ENCODE results near the gene B2M.
"Not testable (repeated sequence)": the region's sequence is repeated elsewhere in the genome, so short reads cannot be mapped to it uniquely, and the experiment has no call there.

Gene B2M

DNA sequence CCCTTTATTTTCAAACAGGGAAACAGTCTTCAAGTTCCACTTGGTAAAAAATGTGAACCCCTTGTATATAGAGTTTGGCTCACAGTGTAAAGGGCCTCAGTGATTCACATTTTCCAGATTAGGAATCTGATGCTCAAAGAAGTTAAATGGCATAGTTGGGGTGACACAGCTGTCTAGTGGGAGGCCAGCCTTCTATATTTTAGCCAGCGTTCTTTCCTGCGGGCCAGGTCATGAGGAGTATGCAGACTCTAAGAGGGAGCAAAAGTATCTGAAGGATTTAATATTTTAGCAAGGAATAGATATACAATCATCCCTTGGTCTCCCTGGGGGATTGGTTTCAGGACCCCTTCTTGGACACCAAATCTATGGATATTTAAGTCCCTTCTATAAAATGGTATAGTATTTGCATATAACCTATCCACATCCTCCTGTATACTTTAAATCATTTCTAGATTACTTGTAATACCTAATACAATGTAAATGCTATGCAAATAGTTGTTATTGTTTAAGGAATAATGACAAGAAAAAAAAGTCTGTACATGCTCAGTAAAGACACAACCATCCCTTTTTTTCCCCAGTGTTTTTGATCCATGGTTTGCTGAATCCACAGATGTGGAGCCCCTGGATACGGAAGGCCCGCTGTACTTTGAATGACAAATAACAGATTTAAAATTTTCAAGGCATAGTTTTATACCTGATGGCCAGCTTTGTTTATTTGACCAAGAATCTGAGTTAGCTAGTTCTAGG is 7.0 kb downstream of the B2M start:
- H3K4ac ChIP-seq (ENCODE audit: low read depth, low read length): no peak overlapping the region
- H4K8ac ChIP-seq (ENCODE audit: low read depth, low read length): no peak overlapping the region
- no peak overlapping the region for H4K91ac ChIP-seq (ENCODE audit: low read depth, low read length)
- H3K23ac ChIP-seq (ENCODE audit: low read length): no peak overlapping the region
- H3K4me1 ChIP-seq (ENCODE audit: control insufficient read depth in 1 of 2, insufficient read depth in 2 of 2, low read length in 2 of 2): no peaks in the 10 kb centered on the region
- H2AFZ ChIP-seq (ENCODE audit: insufficient read depth, low read length, poor library complexity): no peak overlapping the region
- no peak overlapping the region for H3K18ac ChIP-seq (ENCODE audit: low read length)
- H2AK5ac ChIP-seq (ENCODE audit: low read length): no peak overlapping the region
- H3K79me2 ChIP-seq (ENCODE audit: control insufficient read depth, insufficient read depth, low read length, poor library complexity): no peaks in the 10 kb centered on the region
- no peak for DNase-seq
- H3K9ac ChIP-seq (ENCODE audit: low read length): no peak overlapping the region
- peaks cover 0 to 11% of the 10 kb centered on the region in 2 experiments for H3K36me3 ChIP-seq (ENCODE audit: control insufficient read depth in 1 of 2, insufficient read depth in 2 of 2, low read length in 2 of 2)
- no peaks in the 10 kb centered on the region for H3K9me3 ChIP-seq (ENCODE audit: insufficient read depth, low read depth, low read length)
- WGBS (ENCODE audit: extremely low coverage, insufficient coverage, insufficient read length): no CpG with 5 or more reads among the region's 4 CpGs
- H4K12ac ChIP-seq (ENCODE audit: low read depth, low read length): no peak overlapping the region
- no peak overlapping the region for H3K27ac ChIP-seq (ENCODE audit: low read depth, low read length)
- H2BK120ac ChIP-seq (ENCODE audit: insufficient read depth, low read length, poor library complexity): no peak overlapping the region
- no peak overlapping the region for H2BK5ac ChIP-seq (ENCODE audit: low read depth, low read length, poor library complexity)
- no peak overlapping the region for H2BK12ac ChIP-seq (ENCODE audit: low read length)
- no peaks in the 10 kb centered on the region for H3K27me3 ChIP-seq (ENCODE audit: insufficient read depth, low read length)
- no peak overlapping the region for H3K4me3 ChIP-seq (ENCODE audit: low read depth, low read length)
- no peak overlapping the region for H3K4me2 ChIP-seq (ENCODE audit: low read length)
- no peaks in the 10 kb centered on the region for H3K79me1 ChIP-seq (ENCODE audit: low read length)
- H3K14ac ChIP-seq (ENCODE audit: low read length): no peak overlapping the region

DNA sequence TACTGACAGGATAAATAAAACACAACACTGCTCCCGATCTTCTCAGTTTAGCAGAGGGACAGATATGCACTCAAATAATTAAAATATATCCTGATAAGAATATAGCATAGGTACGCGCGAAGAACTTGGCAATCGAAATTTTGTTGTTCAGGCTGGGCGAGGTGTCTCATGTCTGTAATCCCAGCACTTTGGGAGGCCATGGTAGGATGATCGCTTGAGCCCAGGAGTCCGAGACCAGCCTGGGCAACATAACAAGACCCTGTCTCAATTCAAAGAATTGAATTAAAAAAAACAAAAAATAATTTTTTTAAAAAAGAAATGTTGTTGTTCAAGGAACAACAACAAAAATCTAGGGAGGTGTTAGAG is 7.6 kb downstream of the B2M start:
- H2AK5ac ChIP-seq (ENCODE audit: low read length): no peak overlapping the region
- no peak overlapping the region for H3K14ac ChIP-seq (ENCODE audit: low read length)
- no peaks in the 10 kb centered on the region for H3K4me1 ChIP-seq (ENCODE audit: control insufficient read depth in 1 of 2, insufficient read depth in 2 of 2, low read length in 2 of 2)
- no peak overlapping the region for H3K18ac ChIP-seq (ENCODE audit: low read length)
- H3K36me3 ChIP-seq (ENCODE audit: control insufficient read depth in 1 of 2, insufficient read depth in 2 of 2, low read length in 2 of 2): peaks cover 0 to 11% of the 10 kb centered on the region in 2 experiments
- H2BK12ac ChIP-seq (ENCODE audit: low read length): no peak overlapping the region
- no peaks in the 10 kb centered on the region for H3K27me3 ChIP-seq (ENCODE audit: insufficient read depth, low read length)
- H3K79me2 ChIP-seq (ENCODE audit: control insufficient read depth, insufficient read depth, low read length, poor library complexity): no peaks in the 10 kb centered on the region
- no peak overlapping the region for H4K91ac ChIP-seq (ENCODE audit: low read depth, low read length)
- no peak overlapping the region for H2AFZ ChIP-seq (ENCODE audit: insufficient read depth, low read length, poor library complexity)
- H3K9me3 ChIP-seq (ENCODE audit: insufficient read depth, low read depth, low read length): no peaks in the 10 kb centered on the region
- WGBS (ENCODE audit: extremely low coverage, insufficient coverage, insufficient read length): no CpG with 5 or more reads among the region's 8 CpGs
- no peak overlapping the region for H3K4ac ChIP-seq (ENCODE audit: low read depth, low read length)
- no peak overlapping the region for H3K9ac ChIP-seq (ENCODE audit: low read length)
- DNase-seq: no peak
- no peak overlapping the region for H4K8ac ChIP-seq (ENCODE audit: low read depth, low read length)
- H4K12ac ChIP-seq (ENCODE audit: low read depth, low read length): no peak overlapping the region
- no peak overlapping the region for H3K4me2 ChIP-seq (ENCODE audit: low read length)
- H3K79me1 ChIP-seq (ENCODE audit: low read length): no peaks in the 10 kb centered on the region
- no peak overlapping the region for H3K27ac ChIP-seq (ENCODE audit: low read depth, low read length)
- H3K4me3 ChIP-seq (ENCODE audit: low read depth, low read length): no peak overlapping the region
- no peak overlapping the region for H3K23ac ChIP-seq (ENCODE audit: low read length)
- no peak overlapping the region for H2BK120ac ChIP-seq (ENCODE audit: insufficient read depth, low read length, poor library complexity)
- no peak overlapping the region for H2BK5ac ChIP-seq (ENCODE audit: low read depth, low read length, poor library complexity)

DNA sequence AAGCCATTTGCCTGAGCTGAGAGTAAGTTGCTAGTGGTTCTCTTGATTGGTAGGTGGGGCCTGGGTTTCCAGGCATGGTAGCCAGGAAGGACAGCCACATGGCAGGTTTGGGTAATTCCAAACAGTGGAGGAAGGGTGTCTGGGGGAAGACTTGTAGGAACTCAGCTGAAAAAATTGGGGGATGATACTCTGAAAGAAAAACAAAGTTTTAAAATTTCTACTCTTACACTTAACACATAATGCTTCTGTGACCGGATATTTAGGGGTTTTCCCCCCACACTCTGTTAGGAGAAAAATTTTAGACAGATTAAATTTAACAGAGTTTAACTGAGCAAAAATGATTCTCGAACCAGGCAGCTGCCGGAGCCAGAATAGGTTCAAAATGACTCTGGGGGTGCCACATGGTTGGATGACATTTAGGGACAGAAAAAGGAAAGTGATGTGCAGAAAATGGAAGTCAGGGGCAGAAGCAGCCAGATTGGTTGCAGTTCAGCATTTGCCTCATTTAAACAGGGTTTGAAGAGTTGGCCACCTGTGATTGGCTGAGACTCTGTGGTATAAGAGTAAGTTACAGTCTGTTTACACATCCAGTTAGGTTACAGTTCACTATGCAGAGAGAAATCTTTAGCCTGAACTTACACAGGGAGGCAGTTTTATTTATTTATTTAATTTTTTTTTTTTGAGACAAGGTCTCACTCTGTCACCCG is 8.1 kb downstream of the B2M start:
- Histone ChIP-seq H3K4me3 (ENCODE audit: low read depth, low read length) (no peak overlapping the region), H3K23ac (ENCODE audit: low read length) (no peak overlapping the region), H3K79me1 (ENCODE audit: low read length) (no peaks in the 10 kb centered on the region), H3K4me1 (ENCODE audit: control insufficient read depth in 1 of 2, insufficient read depth in 2 of 2, low read length in 2 of 2) (no peaks in the 10 kb centered on the region), H3K27ac (ENCODE audit: low read depth, low read length) (no peak overlapping the region), H2BK5ac (ENCODE audit: low read depth, low read length, poor library complexity) (no peak overlapping the region), H4K91ac (ENCODE audit: low read depth, low read length) (no peak overlapping the region), H3K36me3 (ENCODE audit: control insufficient read depth in 1 of 2, insufficient read depth in 2 of 2, low read length in 2 of 2) (peaks cover 0 to 11% of the 10 kb centered on the region in 2 experiments), H3K18ac (ENCODE audit: low read length) (no peak overlapping the region), H3K14ac (ENCODE audit: low read length) (no peak overlapping the region), H4K12ac (ENCODE audit: low read depth, low read length) (no peak overlapping the region), H3K79me2 (ENCODE audit: control insufficient read depth, insufficient read depth, low read length, poor library complexity) (no peaks in the 10 kb centered on the region), H3K9ac (ENCODE audit: low read length) (no peak overlapping the region), H4K8ac (ENCODE audit: low read depth, low read length) (no peak overlapping the region), H3K9me3 (ENCODE audit: insufficient read depth, low read depth, low read length) (no peaks in the 10 kb centered on the region), H3K27me3 (ENCODE audit: insufficient read depth, low read length) (no peaks in the 10 kb centered on the region), H2AK5ac (ENCODE audit: low read length) (no peak overlapping the region), H2BK12ac (ENCODE audit: low read length) (no peak overlapping the region), H3K4me2 (ENCODE audit: low read length) (no peak overlapping the region), H2AFZ (ENCODE audit: insufficient read depth, low read length, poor library complexity) (no peak overlapping the region), H2BK120ac (ENCODE audit: insufficient read depth, low read length, poor library complexity) (no peak overlapping the region), H3K4ac (ENCODE audit: low read depth, low read length) (no peak overlapping the region)
- no CpG with 5 or more reads among the region's 4 CpGs for WGBS (ENCODE audit: extremely low coverage, insufficient coverage, insufficient read length)
- DNase-seq: peak; percentile 44 to 60

DNA sequence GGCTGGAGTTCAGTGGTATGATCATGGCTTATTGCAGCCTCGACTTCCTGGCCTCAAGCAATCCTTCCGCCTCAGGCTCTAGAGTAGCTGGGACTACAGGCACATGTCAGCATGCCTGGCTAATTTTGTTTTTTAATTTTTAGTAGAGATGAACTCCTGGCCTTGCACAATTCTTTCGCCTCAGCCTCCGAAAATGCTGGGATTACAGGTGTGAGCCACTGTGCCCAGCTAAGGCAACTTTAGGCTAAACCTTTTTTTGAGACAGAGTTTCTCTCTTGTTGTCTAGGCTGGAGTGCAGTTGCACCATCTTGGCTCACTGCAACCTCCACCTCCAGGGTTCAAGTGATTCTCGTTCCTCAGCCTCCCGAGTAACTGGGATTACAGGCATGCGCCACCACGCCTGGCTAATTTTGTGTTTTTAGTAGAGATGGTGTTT is 8.7 kb downstream of the B2M start:
- H3K27me3 ChIP-seq (ENCODE audit: insufficient read depth, low read length); H2BK12ac ChIP-seq (ENCODE audit: low read length); H4K91ac ChIP-seq (ENCODE audit: low read depth, low read length); H2BK5ac ChIP-seq (ENCODE audit: low read depth, low read length, poor library complexity); H3K79me2 ChIP-seq (ENCODE audit: control insufficient read depth, insufficient read depth, low read length, poor library complexity); H3K27ac ChIP-seq (ENCODE audit: low read depth, low read length); H2AK5ac ChIP-seq (ENCODE audit: low read length); H3K4me2 ChIP-seq (ENCODE audit: low read length); H3K79me1 ChIP-seq (ENCODE audit: low read length); H3K9me3 ChIP-seq (ENCODE audit: insufficient read depth, low read depth, low read length); H3K4ac ChIP-seq (ENCODE audit: low read depth, low read length); H3K14ac ChIP-seq (ENCODE audit: low read length); H3K18ac ChIP-seq (ENCODE audit: low read length); H3K23ac ChIP-seq (ENCODE audit: low read length); H3K4me3 ChIP-seq (ENCODE audit: low read depth, low read length); H4K8ac ChIP-seq (ENCODE audit: low read depth, low read length); H4K12ac ChIP-seq (ENCODE audit: low read depth, low read length); H3K9ac ChIP-seq (ENCODE audit: low read length); H2AFZ ChIP-seq (ENCODE audit: insufficient read depth, low read length, poor library complexity); H3K4me1 ChIP-seq (ENCODE audit: control insufficient read depth in 1 of 2, insufficient read depth in 2 of 2, low read length in 2 of 2); H2BK120ac ChIP-seq (ENCODE audit: insufficient read depth, low read length, poor library complexity): not testable (repeated sequence)
- DNase-seq: peak in 1 of 2 donors; percentile 66
- H3K36me3 ChIP-seq (ENCODE audit: control insufficient read depth in 1 of 2, insufficient read depth in 2 of 2, low read length in 2 of 2): peaks cover 0 to 11% of the 10 kb centered on the region in 2 experiments
- no CpG with 5 or more reads among the region's 8 CpGs for WGBS (ENCODE audit: extremely low coverage, insufficient coverage, insufficient read length)
